Stomach (tissue), 9 donors: ENCODE results near the gene PRKCD. TPM values are rescaled to one million over a fixed set of nuclear protein-coding genes. Genes with fewer than 3 reads are reported as not detected.

Experiments
- DNase-seq, 2 donors: peaks; one replicate each; pipeline versions ENCODE4 v3.0.0 to v3.0.0-alpha.2; 2013 to 2019
- H3K27ac ChIP-seq, 5 donors: fragments of 200-600 bp in 4 of 5; sonication (generic) in 4 of 5; one replicate each; pipeline ENCODE4 v1.5.1; 2013 to 2019; ENCODE audit warnings: mild to moderate bottlenecking in 1 of 5, moderate library complexity in 1 of 5
- H3K27me3 ChIP-seq, 3 donors: fragments of 200-600 bp; sonication (generic); one replicate each; pipeline ENCODE4 v1.5.1; 2017 to 2019; ENCODE audit warnings: mixed run types in 1 of 3
- H3K36me3 ChIP-seq, 4 donors: fragments of 200-600 bp; sonication (generic); 1 replicate in 3 of 4; 2 replicates in 1 of 4; pipeline ENCODE4 v1.5.1; 2016 to 2019
- H3K4me1 ChIP-seq, 4 donors: fragments of 200-600 bp; sonication (generic); one replicate each; pipeline ENCODE4 v1.5.1; 2016 to 2019
- H3K4me3 ChIP-seq, 4 donors: fragments of 200-600 bp; sonication (generic) in 3 of 4; one replicate each; pipeline ENCODE4 v1.5.1; 2016 to 2019; ENCODE audit warnings: mild to moderate bottlenecking in 1 of 4
- H3K9me3 ChIP-seq, 4 donors: fragments of 200-600 bp; sonication (generic); one replicate each; pipeline ENCODE4 v1.5.1; 2016 to 2019
- CTCF ChIP-seq, 7 experiments: fragments of 450-650 bp in 4 of 7; fragments of 200-600 bp in 3 of 7; sonication (generic) in 3 of 7; IDR thresholded peaks; one replicate each; pipeline ENCODE4 v1.5.1; 2016 to 2019; ENCODE audit warnings: antibody characterized with exemption in 7 of 7, control low read depth in 2 of 7, mild to moderate bottlenecking in 1 of 7
- EP300 ChIP-seq: sonication (generic); formaldehyde crosslinking; IDR thresholded peaks from one replicate; pipeline ENCODE4 v1.6.1; 2017; ENCODE audit warnings: antibody characterized with exemption
- POLR2A ChIP-seq, 4 donors: fragments of 450-650 bp; IDR thresholded peaks; one replicate each; pipeline ENCODE4 v1.6.1; 2016; ENCODE audit warnings: antibody characterized with exemption in 4 of 4, control low read depth in 2 of 4, mild to moderate bottlenecking in 1 of 4, moderate library complexity in 1 of 4
- POLR2AphosphoS5 ChIP-seq, 3 donors: sonication (generic); formaldehyde crosslinking; IDR thresholded peaks; one replicate each; pipeline ENCODE4 v1.6.1; 2016; ENCODE audit warnings: antibody characterized with exemption in 3 of 3
- WGBS, 5 donors: extraction: QIAGEN DNeasy Blood & Tissue Kit in 3 of 5; methylation state at CpG; one replicate each; pipeline versions ENCODE4 v1.1.5 to v1.1.7; 2013 to 2018; 5-methylcytosine and 5-hydroxymethylcytosine counted together
- intact Hi-C: fragments of 100-400 bp; cut with DNase I; formaldehyde crosslinking; loops from one replicate; pipeline ENCODE4 v1.15.1; 2023; ENCODE audit warnings: low total_unique reads
- polyA plus RNA-seq, 3 donors: library from polyadenylated mRNA; stranded (reverse); fragments of 200-250 nt; gene quantifications; one replicate each; pipeline ENCODE4 v1.2.3, GENCODE V29; 2013
- total RNA-seq, 5 donors: library from RNA; depleted of rRNA; stranded (reverse); fragments of >200 nt; gene quantifications; one replicate each; pipeline versions ENCODE4 v1.1.0 to v1.2.3, GENCODE V29; 2014 to 2016
- donor health status: healthy with polysubstance abuse.
- donor health status: Bipolar disorder and iron deficiency.
- donor health status: healthy.

The PRKCD gene
- total and polyA plus RNA-seq, 8 donors: 15.6 to 117 (median 37.2) TPM

GRCh38 chr3:53195066-53195450, 34.0 kb downstream of the PRKCD start:
- 79 to 87% (median 82%) methylated on average over 7 to 10 of the region's 10 CpGs for WGBS, 5 donors
- peaks cover 12 to 40% (median 32%) of the 10 kb centered on the region in 4 donors for H3K36me3 ChIP-seq
- DNase-seq: no peak
- peaks cover 16 to 42% (median 25%) of the 10 kb centered on the region in 4 donors for H3K4me1 ChIP-seq
- H3K4me3 ChIP-seq: no peak overlapping the region
- H3K27ac ChIP-seq: no peak overlapping the region
- intact Hi-C loops: no loop called here
- no peaks in the 10 kb centered on the region for H3K9me3 ChIP-seq
- no peaks in the 10 kb centered on the region for H3K27me3 ChIP-seq
- TF ChIP-seq POLR2A (IDR thresholded peaks at IDR 0.05) (no peak), CTCF (IDR thresholded peaks at IDR 0.05) (no peak), POLR2AphosphoS5 (IDR thresholded peaks at IDR 0.05) (no peak), EP300 (no peak)

- H3K4me3 ChIP-seq: no peak overlapping the region
These were observed 34.9 kb downstream of the PRKCD start for GRCh38 chr3:53195602-53196574.

GRCh38 chr3:53196575-53197407, 35.8 kb downstream of the PRKCD start:
- TF ChIP-seq CTCF (IDR thresholded peaks at IDR 0.05): no peak
- TF ChIP-seq POLR2AphosphoS5 (IDR thresholded peaks at IDR 0.05): no peak
- no peak for TF ChIP-seq EP300
- TF ChIP-seq POLR2A (IDR thresholded peaks at IDR 0.05): no peak
- Histone ChIP-seq H3K36me3 (peaks cover 0 to 24% (median 16%) of the 10 kb centered on the region in 4 donors), H3K27ac (no peak overlapping the region), H3K27me3 (no peaks in the 10 kb centered on the region), H3K4me1 (peaks cover 16 to 42% (median 25%) of the 10 kb centered on the region in 4 donors), H3K4me3 (no peak overlapping the region), H3K9me3 (no peaks in the 10 kb centered on the region)
- intact Hi-C loops: loop anchor here (2.0 kb wide), 1 partner anchor 84 kb away; no protein-coding TSS in a partner anchor
- WGBS, 5 donors: 58 to 65% (median 60%) methylated on average over 13 to 17 of the region's 17 CpGs
- DNase-seq: peak in 1 of 2 donors; percentile 64

More at GRCh38 chr3:53195602-53196574, 34.9 kb downstream of the PRKCD start:
- intact Hi-C loops: loop anchor here (2.0 kb wide), 1 partner anchor 83 kb away; no protein-coding TSS in a partner anchor
- Histone ChIP-seq H3K27ac (no peak overlapping the region), H3K36me3 (peaks cover 3 to 32% (median 24%) of the 10 kb centered on the region in 4 donors), H3K4me1 (peaks cover 16 to 42% (median 25%) of the 10 kb centered on the region in 4 donors), H3K27me3 (no peaks in the 10 kb centered on the region), H3K9me3 (no peaks in the 10 kb centered on the region)
- 21 to 46% (median 26%) methylated on average over 15 to 36 of the region's 36 CpGs for WGBS, 5 donors
- TF ChIP-seq POLR2A (IDR thresholded peaks at IDR 0.05): no peak
- TF ChIP-seq CTCF (IDR thresholded peaks at IDR 0.05): peak in 6 of 7 experiments; percentile 93 to 99 (median 95)
- TF ChIP-seq EP300: no peak
- peak in 1 of 3 donors; percentile 54 for TF ChIP-seq POLR2AphosphoS5 (IDR thresholded peaks at IDR 0.05)
- peak; percentile 59 to 85 for DNase-seq
